KOPT-K1 (cell line): ENCODE measurements around the gene TIFAB.
A peak's percentile ranks its signal among the peaks of the same experiment; 100 is the strongest.

Experiments used
- H3K27ac ChIP-seq: fragments of 200-600 bp; sonication (generic); 2 replicates; pipeline ENCODE4 v1.5.1; 2016; ENCODE audit warnings: antibody characterized with exemption, mild to moderate bottlenecking, low read depth, low read length; ENCODE audit not compliant: poor library complexity, severe bottlenecking
- H3K36me3 ChIP-seq: fragments of 200-600 bp; sonication (generic); 2 replicates; pipeline ENCODE4 v1.5.1; 2017; ENCODE audit warnings: antibody characterized with exemption, mild to moderate bottlenecking, low read length, moderate library complexity; ENCODE audit not compliant: insufficient read depth
- H3K9me3 ChIP-seq: fragments of 200-600 bp; sonication (generic); 2 replicates; pipeline ENCODE4 v1.5.1; 2017; ENCODE audit warnings: antibody characterized with exemption, low read length, mild to moderate bottlenecking; ENCODE audit not compliant: insufficient read depth, poor library complexity, severe bottlenecking

The TIFAB gene

DNA sequence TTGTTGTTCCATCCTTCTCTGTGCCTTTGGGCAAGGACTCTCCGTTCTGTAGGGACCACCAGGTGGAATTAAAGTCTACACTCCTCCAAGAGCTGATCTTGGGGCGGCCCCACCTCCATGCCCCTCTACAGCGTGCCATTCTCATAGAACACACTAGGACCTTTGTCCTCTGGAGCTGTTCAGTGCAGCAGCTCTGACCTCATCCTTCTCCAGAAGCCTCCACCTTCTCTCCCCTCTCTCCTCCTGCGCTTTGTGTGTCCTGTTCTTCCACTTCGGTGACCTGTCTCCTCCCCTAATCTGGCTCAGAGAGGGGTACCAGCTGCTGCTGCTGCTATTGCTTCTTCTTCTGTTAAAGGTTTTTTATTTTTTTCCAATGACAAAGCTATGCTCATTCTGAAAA, 51.3 kb downstream of the TIFAB start:
- peaks cover 6% of the 10 kb centered on the region for H3K9me3 ChIP-seq
- peaks cover 15% of the 10 kb centered on the region; the same call in 1 of the 2 replicates for H3K36me3 ChIP-seq

DNA sequence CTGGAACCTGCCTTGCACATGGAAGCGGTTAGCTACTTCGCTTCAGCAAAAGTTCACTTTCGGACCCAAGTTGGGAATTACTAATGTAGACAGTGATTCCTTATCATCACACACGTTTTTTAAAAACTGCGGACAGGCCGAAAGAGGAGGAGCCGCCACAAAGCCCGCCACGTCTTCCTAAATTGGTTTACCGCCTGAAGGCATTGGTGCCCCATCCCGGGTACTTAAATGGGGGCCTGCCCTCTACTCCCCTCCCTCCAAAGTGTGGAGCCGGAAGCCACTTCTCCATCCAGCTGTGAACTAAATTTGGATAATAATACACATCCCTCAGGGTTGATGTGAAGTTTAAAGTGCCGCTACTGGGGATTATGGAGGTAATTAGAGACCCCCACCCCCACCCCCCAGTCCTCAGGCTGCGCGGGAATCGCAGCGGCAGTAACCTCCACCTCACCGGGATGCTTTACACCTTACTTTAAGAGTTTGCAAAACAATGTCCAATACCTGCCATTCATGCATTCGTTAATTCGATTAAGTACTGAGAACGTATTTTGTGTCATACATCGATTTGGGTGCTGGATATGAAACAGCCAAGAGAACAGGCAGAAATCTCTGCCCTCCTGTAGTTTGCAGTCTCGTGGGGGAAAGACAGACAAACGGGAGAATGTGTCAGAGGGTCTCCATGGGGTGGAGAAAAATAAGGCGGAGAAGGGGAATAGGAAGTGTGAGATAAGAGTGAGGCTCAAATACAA, 52.2 kb downstream of the TIFAB start:
- H3K9me3 ChIP-seq, result peaks cover 2% of the 10 kb centered on the region
- H3K36me3 ChIP-seq, result peaks cover 24% of the 10 kb centered on the region; the same call in 1 of the 2 replicates
- peak overlapping the region; percentile 96 for H3K27ac ChIP-seq

More for the DNA sequence above, 51.3 kb downstream of the TIFAB start:
- H3K27ac ChIP-seq, result no peak overlapping the region

DNA sequence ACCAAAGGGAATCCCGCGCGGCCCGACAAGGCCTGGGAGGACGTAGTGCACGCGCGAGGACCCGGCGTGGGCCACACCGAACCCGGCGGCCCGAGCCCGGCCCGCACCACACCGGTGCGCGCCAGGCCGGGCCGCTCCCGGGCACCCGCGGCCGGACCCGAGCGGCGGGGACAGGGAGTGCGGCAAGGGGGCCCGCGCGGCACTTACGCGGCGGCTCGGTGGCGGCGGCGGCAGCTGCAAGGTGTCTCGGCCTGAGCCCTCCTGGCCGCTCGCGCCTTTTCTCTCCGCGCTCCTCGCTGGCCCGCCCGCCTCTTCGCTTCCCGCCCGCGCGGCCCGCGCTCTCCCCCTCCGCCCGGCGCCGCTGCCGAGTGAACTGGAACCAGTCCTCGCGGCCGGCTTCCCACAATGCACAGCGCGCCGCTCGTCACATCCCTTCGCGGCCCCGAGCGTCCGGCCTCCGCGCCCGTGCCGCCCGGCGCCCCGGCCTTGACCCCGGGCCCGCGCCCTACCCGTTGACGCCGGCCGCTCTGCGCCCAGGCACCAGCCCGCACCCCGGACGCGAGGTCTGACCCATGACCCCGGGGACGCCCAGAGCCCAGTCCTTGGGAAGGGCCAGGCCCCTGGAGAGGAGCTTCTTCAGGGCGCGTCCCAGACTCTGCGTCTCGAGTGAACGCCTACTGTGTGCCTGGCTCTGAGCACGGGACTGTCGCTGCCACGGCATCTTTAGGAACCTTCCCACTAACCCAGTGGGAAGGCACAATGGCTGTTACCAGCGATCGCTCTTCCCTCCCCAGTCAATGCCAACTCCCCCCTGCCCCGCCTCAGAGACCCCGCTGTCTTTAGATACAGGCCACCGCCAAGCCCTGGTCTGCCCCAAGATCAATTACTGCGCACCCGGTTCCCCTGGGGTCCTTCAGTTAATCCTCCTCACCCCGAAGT, 53.0 kb downstream of the TIFAB start, which contains the start of gene MACROH2A1:
TSS of gene MACROH2A1 (minus strand) at position 377 of the 939 bp plus-strand sequence. CDS start 10,138 bp downstream, outside the sequence.
- Histone ChIP-seq H3K27ac (peak within 1 kb of the TSS; percentile 96), H3K9me3 (no peaks in the 10 kb centered on the region)

DNA sequence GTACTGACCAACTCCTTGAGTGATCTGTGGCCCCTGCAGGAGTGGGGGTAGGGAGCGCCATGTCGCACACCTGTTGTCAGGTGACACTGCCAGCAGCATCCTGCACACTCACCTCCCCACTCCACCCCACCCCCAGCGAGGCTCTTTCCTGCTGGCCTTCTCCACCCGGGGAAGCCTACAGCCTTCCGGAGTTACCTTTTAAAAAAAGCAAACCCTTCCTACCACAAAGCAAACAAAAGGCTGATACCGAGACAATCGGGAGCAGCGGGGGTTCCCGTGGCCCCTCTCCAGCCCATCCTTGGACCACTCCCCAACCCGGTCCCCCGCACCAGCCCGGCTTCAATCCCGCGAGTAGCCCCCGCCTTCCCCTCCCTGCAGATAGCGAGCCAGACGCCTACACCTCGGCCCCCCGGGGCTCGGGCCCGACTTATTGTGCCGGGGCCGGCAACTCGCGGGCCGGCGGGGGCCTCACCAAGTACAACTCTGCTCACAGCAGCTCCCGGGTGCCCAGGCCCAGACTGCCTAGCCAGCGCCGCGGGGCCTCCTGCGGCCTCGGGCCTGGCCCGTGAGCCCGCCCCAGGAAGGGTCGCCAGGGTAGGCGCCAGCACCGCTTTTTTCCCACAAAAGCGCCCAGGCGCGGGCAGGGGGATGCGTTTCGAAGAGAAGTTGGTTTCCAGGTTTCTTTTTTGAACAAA, 53.8 kb downstream of the TIFAB start:
- Histone ChIP-seq H3K27ac (peak overlapping the region; percentile 96), H3K9me3 (no peaks in the 10 kb centered on the region), H3K36me3 (peaks cover 35% of the 10 kb centered on the region)

More for the DNA sequence above, 53.0 kb downstream of the TIFAB start, which contains the start of gene MACROH2A1:
- H3K36me3 ChIP-seq, result peaks cover 27% of the 10 kb centered on the region
